HCT116 (cell line): ENCODE measurements around the gene IL21R. TPM values are rescaled to one million over a fixed set of nuclear protein-coding genes. Genes with fewer than 3 reads are reported as not detected.

Experiments used
- ATAC-seq: fragments of 200-7000 bp; cut with Tn5 transposase; 2 replicates; pipeline ENCODE4 v1.9.1; 2020; ENCODE audit warnings: mild to moderate bottlenecking, moderate library complexity
- BruUV-seq: library from RNA; stranded (reverse); fragments of 400-500 nt; replicated peaks from 2 replicates; lab custom pipeline; 2021; lab: Mats Ljungman, UMichigan
- CTCF ChIA-PET: fragments of 300-600 bp; sonication (Branson Sonifier 250); formaldehyde crosslinking; loops from one replicate; lab custom pipeline; 2021; ENCODE audit warnings: antibody characterized with exemption; lab: Charles Lee
- POLR2A ChIA-PET: fragments of 300-600, 350-600 bp; sonication (Branson Sonifier 250); formaldehyde crosslinking; loops from one replicate; lab custom pipeline; 2021; ENCODE audit warnings: antibody characterized with exemption; lab: Charles Lee
- RAD21 ChIA-PET, 2 experiments: fragments of 300-600 bp; sonication (Branson Sonifier 250); formaldehyde crosslinking; loops; one replicate each; lab custom pipeline; 2023; ENCODE audit warnings: low total read pairs in 2 of 2; ENCODE audit not compliant: uncharacterized antibody in 2 of 2, unreplicated experiment in 2 of 2, low non-redundant PET in 1 of 2; lab: Charles Lee
- DNase-seq: peaks from one replicate; pipeline ENCODE4 v3.0.0-alpha.2; 2010; ENCODE audit warnings: low read depth, low spot score
- H2AFZ ChIP-seq: fragments of 200-600 bp; shearing (Covaris generic), sonication (generic); 2 replicates; pipeline ENCODE4 v1.6.1; 2017; ENCODE audit warnings: low read depth, mixed run types, mixed read lengths, antibody characterized with exemption, low read length; ENCODE audit not compliant: poor library complexity, severe bottlenecking
- H3K27ac ChIP-seq: 2 replicates; pipeline ENCODE4 v1.5.1; 2012; ENCODE audit warnings: low read depth, low read length
- H3K27me3 ChIP-seq: fragments of 200-600 bp; sonication (generic); 2 replicates; pipeline ENCODE4 v1.6.1; 2016; ENCODE audit warnings: mixed run types, low read length, mixed read lengths; ENCODE audit not compliant: insufficient read depth
- H3K36me3 ChIP-seq, 2 experiments: fragments of 200-500 bp in 1 of 2; fragments of 200-600 bp in 1 of 2; sonication (Bioruptor generic) in 1 of 2; sonication (generic) in 1 of 2; 2 replicates each; pipeline versions ENCODE4 v1.5.1 to v1.6.1; 2014 to 2016; ENCODE audit warnings: low read length in 2 of 2, inconsistent platforms in 1 of 2, mixed read lengths in 1 of 2, mixed run types in 1 of 2; ENCODE audit not compliant: insufficient read depth in 2 of 2, control insufficient read depth in 1 of 2
- H3K4me1 ChIP-seq, 2 experiments: fragments of 200-600 bp in 1 of 2; sonication (generic) in 1 of 2; 2 replicates each; pipeline versions ENCODE4 v1.5.1 to v1.6.1; 2012 to 2017; ENCODE audit warnings: low read length in 2 of 2, inconsistent platforms in 1 of 2, mild to moderate bottlenecking in 1 of 2, mixed read lengths in 1 of 2, mixed run types in 1 of 2, moderate library complexity in 1 of 2; ENCODE audit not compliant: insufficient read depth in 2 of 2, control insufficient read depth in 1 of 2
- H3K4me2 ChIP-seq: fragments of 200-600 bp; sonication (generic); 2 replicates; pipeline ENCODE4 v1.6.1; 2017; ENCODE audit warnings: mixed run types, low read length, mixed read lengths
- H3K4me3 ChIP-seq, 2 experiments: fragments of 200-600 bp in 1 of 2; sonication (generic) in 1 of 2; replicated peaks in 1 of 2; 2 replicates each; pipeline ENCODE4 v1.5.1; 2011 to 2016; ENCODE audit warnings: low read length in 2 of 2, control low read depth in 1 of 2, low read depth in 1 of 2, mild to moderate bottlenecking in 1 of 2, mixed read lengths in 1 of 2, mixed run types in 1 of 2
- H3K79me2 ChIP-seq: fragments of 200-600 bp; sonication (generic); 2 replicates; pipeline ENCODE4 v1.6.1; 2017; ENCODE audit warnings: mild to moderate bottlenecking, mixed run types, low read length, moderate library complexity, mixed read lengths; ENCODE audit not compliant: insufficient read depth
- H3K9ac ChIP-seq: fragments of 200-600 bp; sonication (generic); 2 replicates; pipeline ENCODE4 v1.6.1; 2016; ENCODE audit warnings: low read length, mixed read lengths
- H3K9me2 ChIP-seq: fragments of 200-600 bp; sonication (generic), shearing (Covaris generic); 2 replicates; pipeline ENCODE4 v1.6.1; 2017; ENCODE audit warnings: mixed run types, mild to moderate bottlenecking, moderate library complexity; ENCODE audit not compliant: insufficient read depth
- H3K9me3 ChIP-seq, 2 experiments: fragments of 200-500 bp in 1 of 2; fragments of 200-600 bp in 1 of 2; sonication (Bioruptor generic) in 1 of 2; sonication (generic) in 1 of 2; 2 replicates each; pipeline ENCODE4 v1.6.1; 2014 to 2017; ENCODE audit warnings: low read length in 2 of 2, mixed read lengths in 2 of 2, inconsistent platforms in 1 of 2, low read depth in 1 of 2, mild to moderate bottlenecking in 1 of 2, mixed run types in 1 of 2, moderate library complexity in 1 of 2; ENCODE audit not compliant: control insufficient read depth in 1 of 2, insufficient read depth in 1 of 2
- H4K20me1 ChIP-seq: fragments of 200-600 bp; sonication (generic), shearing (Covaris generic); 2 replicates; pipeline ENCODE4 v1.6.1; 2017; ENCODE audit warnings: mixed run types, mild to moderate bottlenecking, moderate library complexity; ENCODE audit not compliant: insufficient read depth
- FOSL1 ChIP-seq: IDR thresholded peaks from 2 replicates; pipeline ENCODE4 v1.6.1; 2012; ENCODE audit warnings: low read depth
- JUND ChIP-seq: IDR thresholded peaks from 2 replicates; pipeline ENCODE4 v1.6.1; 2012
- MAX ChIP-seq: IDR thresholded peaks from 2 replicates; pipeline ENCODE4 v1.6.1; 2012
- POLR2AphosphoS5 ChIP-seq: IDR thresholded peaks from 2 replicates; pipeline ENCODE4 v1.6.1; 2011; ENCODE audit warnings: mild to moderate bottlenecking, low read depth, low read length, moderate library complexity
- RAD21 ChIP-seq: IDR thresholded peaks from 2 replicates; pipeline ENCODE4 v1.6.1; 2012; ENCODE audit warnings: low read depth, mild to moderate bottlenecking
- SIN3A ChIP-seq: IDR thresholded peaks from 2 replicates; pipeline ENCODE4 v1.6.1; 2012; ENCODE audit warnings: low read depth
- SRF ChIP-seq: IDR thresholded peaks from 2 replicates; pipeline ENCODE4 v1.6.1; 2012; ENCODE audit warnings: low read depth
- ZBTB33 ChIP-seq: IDR thresholded peaks from 2 replicates; pipeline ENCODE4 v1.6.1; 2011; ENCODE audit warnings: mild to moderate bottlenecking, low read length, moderate library complexity; ENCODE audit not compliant: insufficient replicate concordance; ENCODE audit errors: extremely low read depth
- ZNF274 ChIP-seq: fragments of 200-500 bp; sonication (Bioruptor generic); IDR thresholded peaks from 2 replicates; pipeline ENCODE4 v1.6.1; 2014; ENCODE audit warnings: mild to moderate bottlenecking, low read depth, low read length, inconsistent platforms
- intact Hi-C: fragments of 100-400 bp; cut with micrococcal nuclease; formaldehyde crosslinking; loops from 2 replicates; pipeline ENCODE4 v1.10.0; 2022
- total RNA-seq: library from RNA; stranded (reverse); gene quantifications from one replicate; pipeline ENCODE4 v1.2.1, GENCODE V29; 2021; ENCODE audit not compliant: unreplicated experiment

Gene IL21R
- total RNA-seq, 1 experiment from 2014 or later = 1.2 TPM

GRCh38 chr16:27430512-27430911 lies 28.5 kb downstream of the IL21R start:
- ChIA-PET RAD21 (no interaction called here), POLR2A (no interaction called here), CTCF (no interaction called here)
- H3K4me1 ChIP-seq = peaks cover 2 to 27% of the 10 kb centered on the region in 2 experiments; a peak in 3 of 4 replicates
- H3K4me2 ChIP-seq = no peak overlapping the region
- no peaks in the 10 kb centered on the region for H3K9me2 ChIP-seq
- no peaks in the 10 kb centered on the region for H3K27me3 ChIP-seq
- no peak overlapping the region for H3K4me3 ChIP-seq
- H3K36me3 ChIP-seq = no peaks in the 10 kb centered on the region
- H3K9ac ChIP-seq = no peak overlapping the region
- BruUV-seq = no TSS peak
- H3K9me3 ChIP-seq = no peaks in the 10 kb centered on the region
- intact Hi-C loops = no loop called here
- TF ChIP-seq FOSL1 = no peak
- TF ChIP-seq POLR2AphosphoS5 = no peak
- no peak for TF ChIP-seq SRF
- TF ChIP-seq RAD21 = no peak
- no peak for TF ChIP-seq SIN3A
- TF ChIP-seq ZBTB33 = no peak
- no peak for TF ChIP-seq JUND
- TF ChIP-seq ZNF274 = no peak
- TF ChIP-seq MAX = no peak
- H2AFZ ChIP-seq = no peak overlapping the region
- DNase-seq (no peak), ATAC-seq (no peak)
- H3K27ac ChIP-seq = no peak overlapping the region
- H3K79me2 ChIP-seq = no peaks in the 10 kb centered on the region
- H4K20me1 ChIP-seq = no peaks in the 10 kb centered on the region
